ENCODE measurements around the gene PGF.

The PGF gene

GRCh38 chr14:74978416-74978947, 23.1 kb upstream of the PGF start:
- no peak for DNase-seq (ENCODE audit: low read depth)

- no peak for DNase-seq (ENCODE audit: low read depth)
Measured at GRCh38 chr14:74977901-74978385, 22.5 kb upstream of the PGF start.

- DNase-seq (ENCODE audit: low read depth) = no peak
Measured at GRCh38 chr14:74977164-74977900, 21.9 kb upstream of the PGF start.

GRCh38 chr14:74976264-74977113, 21.1 kb upstream of the PGF start:
- DNase-seq (ENCODE audit: low read depth) = no peak

- DNase-seq (ENCODE audit: low read depth) = no peak
Measured at GRCh38 chr14:74975059-74975810, 19.8 kb upstream of the PGF start.

- no peak for DNase-seq (ENCODE audit: low read depth)
Measured at GRCh38 chr14:74974364-74975058, 19.1 kb upstream of the PGF start.

GRCh38 chr14:74973905-74974363, 18.5 kb upstream of the PGF start:
- no peak for DNase-seq (ENCODE audit: low read depth)

GRCh38 chr14:74973003-74973653, 17.7 kb upstream of the PGF start:
- no peak for DNase-seq (ENCODE audit: low read depth)

- DNase-seq (ENCODE audit: low read depth) = no peak
Measured at GRCh38 chr14:74968811-74969210, 13.4 kb upstream of the PGF start.

- DNase-seq (ENCODE audit: low read depth) = no peak
Measured at GRCh38 chr14:74965486-74966153, 10.2 kb upstream of the PGF start.

GRCh38 chr14:74964787-74965485, 9.5 kb upstream of the PGF start:
- DNase-seq (ENCODE audit: low read depth) = no peak

GRCh38 chr14:74963705-74964271, 8.4 kb upstream of the PGF start:
- no peak for DNase-seq (ENCODE audit: low read depth)

- no peak for DNase-seq (ENCODE audit: low read depth)
Measured at GRCh38 chr14:74963178-74963704, 7.8 kb upstream of the PGF start.

- no peak for DNase-seq (ENCODE audit: low read depth)
Measured at GRCh38 chr14:74962493-74962892, 7.1 kb upstream of the PGF start.

- no peak for DNase-seq (ENCODE audit: low read depth)
Measured at GRCh38 chr14:74962046-74962445, 6.6 kb upstream of the PGF start.

- no peak for DNase-seq (ENCODE audit: low read depth)
Measured at GRCh38 chr14:74961238-74961911, 6.0 kb upstream of the PGF start.

- no peak for DNase-seq (ENCODE audit: low read depth)
Measured at GRCh38 chr14:74960736-74961135, 5.3 kb upstream of the PGF start.

- DNase-seq (ENCODE audit: low read depth) = no peak
Measured at GRCh38 chr14:74959596-74960180, 4.3 kb upstream of the PGF start.

All from stimulated activated CD8-positive, alpha-beta memory T cell treated with anti-CD3 and anti-CD28 coated beads, Interleukin-15, amount 100 ng/mL, for 24 hours (primary cell).